Omental fat pad (tissue), 4 donors: ENCODE measurements around the gene COL4A6. TPM values are rescaled to one million over a fixed set of nuclear protein-coding genes. Genes with fewer than 3 reads are reported as not detected.

Source experiments
- ATAC-seq: fragments of 150-250 bp; one replicate; pipeline ENCODE4 v1.9.1; 2016; ENCODE audit warnings: mild to moderate bottlenecking, moderate library complexity; ENCODE audit not compliant: low FRiP score
- DNase-seq: peaks from one replicate; pipeline ENCODE4 v3.0.0-alpha.2; 2019; ENCODE audit warnings: low spot score
- total RNA-seq, 4 donors: library from RNA; depleted of rRNA; stranded (reverse); fragments of >200 nt; gene quantifications; one replicate each; pipeline ENCODE4 v1.1.0, GENCODE V29; 2016
- TF ChIP-seq, protein P1 (sequence below), 3 donors: fragments of 450-650 bp; IDR thresholded peaks; one replicate each; pipeline ENCODE4 v1.5.1; 2016 to 2017; ENCODE audit warnings: antibody characterized with exemption in 3 of 3, mild to moderate bottlenecking in 3 of 3, moderate library complexity in 2 of 3

The COL4A6 gene
- total RNA-seq, 4 donors from 2014 or later, result 0.38 to 4.5 (median 2.4) TPM

- no peak for DNase-seq
- TF ChIP-seq, protein P1, sequence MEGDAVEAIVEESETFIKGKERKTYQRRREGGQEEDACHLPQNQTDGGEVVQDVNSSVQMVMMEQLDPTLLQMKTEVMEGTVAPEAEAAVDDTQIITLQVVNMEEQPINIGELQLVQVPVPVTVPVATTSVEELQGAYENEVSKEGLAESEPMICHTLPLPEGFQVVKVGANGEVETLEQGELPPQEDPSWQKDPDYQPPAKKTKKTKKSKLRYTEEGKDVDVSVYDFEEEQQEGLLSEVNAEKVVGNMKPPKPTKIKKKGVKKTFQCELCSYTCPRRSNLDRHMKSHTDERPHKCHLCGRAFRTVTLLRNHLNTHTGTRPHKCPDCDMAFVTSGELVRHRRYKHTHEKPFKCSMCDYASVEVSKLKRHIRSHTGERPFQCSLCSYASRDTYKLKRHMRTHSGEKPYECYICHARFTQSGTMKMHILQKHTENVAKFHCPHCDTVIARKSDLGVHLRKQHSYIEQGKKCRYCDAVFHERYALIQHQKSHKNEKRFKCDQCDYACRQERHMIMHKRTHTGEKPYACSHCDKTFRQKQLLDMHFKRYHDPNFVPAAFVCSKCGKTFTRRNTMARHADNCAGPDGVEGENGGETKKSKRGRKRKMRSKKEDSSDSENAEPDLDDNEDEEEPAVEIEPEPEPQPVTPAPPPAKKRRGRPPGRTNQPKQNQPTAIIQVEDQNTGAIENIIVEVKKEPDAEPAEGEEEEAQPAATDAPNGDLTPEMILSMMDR (IDR thresholded peaks at IDR 0.05), result no peak
- ATAC-seq, result no peak
Observed at GRCh38 chrX:108310506-108310905, 127.7 kb downstream of the COL4A6 start.

GRCh38 chrX:108309144-108309543 lies 129.1 kb downstream of the COL4A6 start:
- no peak for DNase-seq
- TF ChIP-seq, protein P1 (IDR thresholded peaks at IDR 0.05), result no peak
- ATAC-seq, result no peak

- TF ChIP-seq, protein P1 (IDR thresholded peaks at IDR 0.05), result no peak
- ATAC-seq (no peak), DNase-seq (no peak)
Observed at GRCh38 chrX:108307132-108308085, 130.8 kb downstream of the COL4A6 start.

- DNase-seq (no peak), ATAC-seq (no peak)
- TF ChIP-seq, protein P1 (IDR thresholded peaks at IDR 0.05), result no peak
Observed at GRCh38 chrX:108306086-108306485, 132.1 kb downstream of the COL4A6 start.

DNA sequence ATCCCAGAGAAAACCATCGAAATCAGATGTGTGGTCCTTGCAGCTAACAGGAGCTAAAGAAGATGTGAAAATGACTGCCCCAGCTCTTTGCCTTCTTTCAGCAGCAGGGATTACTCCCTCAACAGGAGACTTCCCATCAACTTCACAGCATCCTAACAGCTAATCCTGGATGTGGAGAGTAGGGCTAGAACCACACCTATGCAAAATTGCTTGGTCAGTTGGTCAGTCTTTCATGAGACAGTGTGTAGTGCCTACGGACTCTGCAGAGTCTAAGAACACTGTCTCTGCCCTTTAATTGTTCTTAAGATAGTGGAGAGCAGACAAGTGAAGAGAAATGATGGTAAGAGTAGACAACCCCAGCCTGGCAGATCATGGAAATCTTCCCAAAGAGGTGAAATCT lies 133.5 kb downstream of the COL4A6 start:
- DNase-seq (no peak), ATAC-seq (no peak)
- TF ChIP-seq, protein P1 (IDR thresholded peaks at IDR 0.05), result no peak

- DNase-seq, result no peak
- TF ChIP-seq, protein P1 (IDR thresholded peaks at IDR 0.05), result no peak
- no peak for ATAC-seq
Observed at GRCh38 chrX:108304210-108304609, 134.0 kb downstream of the COL4A6 start.

DNA sequence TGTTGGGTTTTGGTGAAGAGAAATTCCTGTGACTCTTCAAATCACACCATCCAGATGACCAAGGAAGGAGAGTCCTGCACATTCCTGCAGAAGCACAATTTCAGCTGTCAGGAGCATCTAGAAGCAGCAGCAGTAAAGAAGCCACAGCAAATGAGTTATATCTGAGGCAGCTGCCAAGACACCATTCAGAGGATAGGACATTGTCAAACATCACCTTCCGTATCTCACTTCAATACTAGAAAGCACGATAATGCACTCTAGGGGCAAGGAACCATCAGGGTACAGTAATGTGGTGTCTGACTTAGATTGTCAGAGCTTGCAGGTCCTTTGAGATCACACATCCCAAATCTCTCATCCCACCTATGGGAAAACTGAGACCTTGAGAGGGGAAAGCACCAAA lies 134.5 kb downstream of the COL4A6 start:
- ATAC-seq (no peak), DNase-seq (no peak)
- TF ChIP-seq, protein P1 (IDR thresholded peaks at IDR 0.05), result no peak
